Measurements from ENCODE around the gene INSC.

INSC gene

DNA sequence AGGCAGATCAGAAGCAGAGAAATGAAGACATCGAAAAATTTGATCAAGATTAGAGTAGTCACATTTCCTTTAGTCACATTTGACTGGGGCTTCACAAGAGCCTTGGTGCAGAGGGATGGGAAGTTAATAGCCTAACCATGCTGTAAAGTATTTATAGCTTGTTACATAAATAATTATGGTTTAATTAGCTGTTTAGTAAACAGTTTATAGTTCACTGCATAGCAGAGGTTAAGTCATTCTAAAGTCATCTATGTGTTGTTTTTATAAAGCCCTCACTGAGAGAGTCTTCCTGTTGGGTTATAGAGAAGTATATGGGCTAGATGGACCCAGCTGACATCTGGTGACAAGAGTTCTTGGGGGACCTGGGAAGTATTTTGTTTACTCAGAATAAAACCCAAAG lies 47.1 kb downstream of the INSC start:
- H3K4me3 ChIP-seq (ENCODE audit: low read depth, low read length): no peak overlapping the region
- H3K27me3 ChIP-seq (ENCODE audit: insufficient read depth, low read depth, severe bottlenecking): peaks cover 25% of the 10 kb centered on the region
- no peak for DNase-seq
- no peak for TF ChIP-seq CTCF (IDR thresholded peaks at IDR 0.05; ENCODE audit: low read depth, low read length)
- H3K36me3 ChIP-seq: no peaks in the 10 kb centered on the region
- no peaks in the 10 kb centered on the region for H3K9me3 ChIP-seq (ENCODE audit: severe bottlenecking)
- no peak overlapping the region for H3K27ac ChIP-seq

GRCh38 chr11:15163136-15163535 lies 48.4 kb downstream of the INSC start:
- H3K9me3 ChIP-seq (ENCODE audit: severe bottlenecking): no peaks in the 10 kb centered on the region
- H3K4me3 ChIP-seq (ENCODE audit: low read depth, low read length): no peak overlapping the region
- H3K27ac ChIP-seq: no peak overlapping the region
- H3K36me3 ChIP-seq: no peaks in the 10 kb centered on the region
- no peak for DNase-seq
- H3K27me3 ChIP-seq (ENCODE audit: insufficient read depth, low read depth, severe bottlenecking): peaks cover 22% of the 10 kb centered on the region
- TF ChIP-seq CTCF (IDR thresholded peaks at IDR 0.05; ENCODE audit: low read depth, low read length): no peak

DNA sequence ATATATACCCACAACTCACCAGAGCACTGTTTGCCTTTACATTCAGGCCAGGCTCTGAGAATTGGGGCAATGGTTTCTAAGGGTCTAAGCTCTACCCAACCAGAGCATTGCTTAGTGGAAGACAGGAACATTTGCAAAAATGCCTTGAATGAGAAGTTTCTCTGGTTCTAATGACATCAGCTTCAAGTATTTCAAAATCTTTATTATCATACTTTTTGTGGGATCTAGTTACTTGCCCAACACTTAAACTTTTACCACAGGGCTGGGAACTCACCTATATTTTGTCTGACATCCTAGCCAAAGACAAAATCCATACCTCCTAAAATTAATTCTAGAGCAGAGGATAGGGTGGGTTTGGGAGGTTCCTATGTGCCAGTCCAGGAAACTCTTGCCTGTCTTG lies 51.5 kb downstream of the INSC start:
- no peak for TF ChIP-seq CTCF (IDR thresholded peaks at IDR 0.05; ENCODE audit: low read depth, low read length)
- Histone ChIP-seq H3K9me3 (ENCODE audit: severe bottlenecking) (no peaks in the 10 kb centered on the region), H3K27me3 (ENCODE audit: insufficient read depth, low read depth, severe bottlenecking) (peaks cover 35% of the 10 kb centered on the region), H3K36me3 (no peaks in the 10 kb centered on the region), H3K27ac (no peak overlapping the region), H3K4me3 (ENCODE audit: low read depth, low read length) (no peak overlapping the region)
- DNase-seq: no peak

DNA sequence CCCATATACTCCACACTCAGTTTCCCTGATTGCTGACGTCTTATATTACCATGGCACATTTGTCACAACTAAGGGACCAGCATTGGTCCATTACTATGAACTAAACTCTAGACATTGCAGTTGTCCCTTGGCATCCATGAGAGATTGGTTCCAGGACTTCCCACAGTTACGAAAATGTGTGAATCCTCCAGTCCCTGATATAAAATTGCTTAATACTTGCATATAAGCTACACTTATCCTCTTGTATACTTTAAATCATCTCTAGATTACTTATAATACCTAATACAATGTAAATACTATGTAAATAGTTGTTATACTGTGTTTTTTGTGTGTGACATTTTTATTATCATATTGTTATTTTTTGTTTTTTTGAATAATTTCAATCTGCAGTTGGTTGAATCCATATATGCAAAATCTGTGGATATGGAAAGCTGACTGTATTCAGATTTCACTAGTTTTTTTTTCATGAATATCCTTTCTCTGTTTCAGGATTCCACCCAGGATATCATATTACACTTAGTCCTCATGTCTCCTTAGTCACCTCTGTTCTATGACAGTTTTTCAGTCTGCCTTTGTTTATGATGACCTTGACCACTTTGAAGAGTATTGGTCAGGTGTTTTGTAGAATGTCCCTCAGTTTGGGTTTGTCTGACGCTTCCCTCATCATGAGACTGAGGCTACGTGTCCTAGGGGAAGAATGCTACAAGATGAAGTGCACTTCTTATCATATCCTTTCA lies 55.3 kb downstream of the INSC start:
- Histone ChIP-seq H3K36me3 (no peaks in the 10 kb centered on the region), H3K27me3 (ENCODE audit: insufficient read depth, low read depth, severe bottlenecking) (peaks cover 42% of the 10 kb centered on the region), H3K4me3 (ENCODE audit: low read depth, low read length) (no peak overlapping the region), H3K27ac (no peak overlapping the region), H3K9me3 (ENCODE audit: severe bottlenecking) (no peaks in the 10 kb centered on the region)
- DNase-seq: no peak
- no peak for TF ChIP-seq CTCF (IDR thresholded peaks at IDR 0.05; ENCODE audit: low read depth, low read length)

DNA sequence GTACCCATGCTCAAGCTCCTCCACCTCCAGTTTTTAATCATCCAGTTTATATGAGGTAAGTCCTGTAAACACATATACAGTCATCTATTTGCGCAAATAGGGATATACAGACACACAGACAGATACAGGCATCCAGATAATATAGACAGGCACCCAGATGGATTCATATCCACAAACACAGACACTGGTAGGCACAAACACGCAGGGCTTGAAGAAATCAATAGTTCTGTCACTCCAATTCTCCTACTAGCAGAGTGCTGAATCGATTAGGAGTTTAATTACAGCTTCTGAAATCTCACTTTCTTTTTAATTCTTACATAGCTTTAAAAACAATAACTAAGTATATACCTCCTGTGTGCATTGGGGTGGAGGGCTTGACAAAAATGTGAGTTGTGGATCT lies 56.0 kb downstream of the INSC start:
- peaks cover 43% of the 10 kb centered on the region for H3K27me3 ChIP-seq (ENCODE audit: insufficient read depth, low read depth, severe bottlenecking)
- no peaks in the 10 kb centered on the region for H3K9me3 ChIP-seq (ENCODE audit: severe bottlenecking)
- TF ChIP-seq CTCF (IDR thresholded peaks at IDR 0.05; ENCODE audit: low read depth, low read length): no peak
- no peaks in the 10 kb centered on the region for H3K36me3 ChIP-seq
- H3K27ac ChIP-seq: no peak overlapping the region
- H3K4me3 ChIP-seq (ENCODE audit: low read depth, low read length): no peak overlapping the region
- DNase-seq: no peak

DNA sequence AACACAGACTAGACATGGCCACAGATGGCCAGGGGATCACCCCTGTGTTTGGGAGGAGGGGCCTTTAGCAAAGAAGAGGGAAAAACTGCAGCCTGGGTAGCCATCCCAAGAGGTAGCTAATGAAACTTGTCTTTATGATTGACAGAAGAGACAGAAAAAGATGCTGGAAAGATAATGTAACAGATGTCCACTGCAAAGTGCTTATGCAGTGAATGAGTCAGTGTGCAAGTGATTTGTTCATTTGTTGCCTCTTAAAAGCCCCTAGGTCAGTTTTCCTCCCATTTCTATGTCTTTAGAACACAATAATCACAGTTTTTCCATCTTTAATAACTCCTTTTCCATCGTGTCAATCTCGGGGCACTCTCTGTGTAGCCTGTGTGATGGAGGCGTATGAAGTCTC lies 57.2 kb downstream of the INSC start:
- Histone ChIP-seq H3K27ac (no peak overlapping the region), H3K4me3 (ENCODE audit: low read depth, low read length) (no peak overlapping the region), H3K27me3 (ENCODE audit: insufficient read depth, low read depth, severe bottlenecking) (peaks cover 49% of the 10 kb centered on the region), H3K9me3 (ENCODE audit: severe bottlenecking) (no peaks in the 10 kb centered on the region), H3K36me3 (no peaks in the 10 kb centered on the region)
- TF ChIP-seq CTCF (IDR thresholded peaks at IDR 0.05; ENCODE audit: low read depth, low read length): no peak
- DNase-seq: no peak
